OCI-LY7 (cell line): Measurements from ENCODE around the gene FAXC. TPM values are rescaled to one million over a fixed set of nuclear protein-coding genes. Genes with fewer than 3 reads are reported as not detected.

ENCODE experiments used
- BruUV-seq: library from RNA; stranded (reverse); fragments of 400-500 nt; replicated peaks from 2 replicates; lab custom pipeline; 2021; lab: Mats Ljungman, UMichigan
- CTCF ChIA-PET: fragments of 300-600 bp; sonication (Branson Sonifier 250); formaldehyde crosslinking; loops from one replicate; lab custom pipeline; 2022; ENCODE audit warnings: antibody characterized with exemption; ENCODE audit not compliant: unreplicated experiment; lab: Charles Lee
- POLR2A ChIA-PET: fragments of 300-600 bp; sonication (Branson Sonifier 250); formaldehyde crosslinking; loops from one replicate; lab custom pipeline; 2022; ENCODE audit warnings: antibody characterized with exemption; lab: Charles Lee
- DNase-seq: peaks from one replicate; pipeline ENCODE4 v3.0.0-alpha.2; 2015; ENCODE audit warnings: low spot score
- H2AFZ ChIP-seq: fragments of 200-600 bp; sonication (generic), shearing (Covaris generic); 2 replicates; pipeline ENCODE4 v1.6.1; 2014; ENCODE audit warnings: mild to moderate bottlenecking, antibody characterized with exemption, low read length, moderate library complexity
- H3K27ac ChIP-seq: fragments of 200-600 bp; sonication (generic); 2 replicates; pipeline ENCODE4 v1.5.1; 2014; ENCODE audit warnings: mixed run types, low read depth, mild to moderate bottlenecking, moderate library complexity, low read length, inconsistent platforms; ENCODE audit not compliant: poor library complexity, severe bottlenecking
- H3K36me3 ChIP-seq: fragments of 200-600 bp; sonication (generic); 2 replicates; pipeline ENCODE4 v1.6.1; 2014; ENCODE audit warnings: mild to moderate bottlenecking, antibody characterized with exemption, low read length, moderate library complexity, mixed read lengths; ENCODE audit not compliant: insufficient read depth
- H3K4me1 ChIP-seq: fragments of 200-600 bp; sonication (generic); 2 replicates; pipeline ENCODE4 v1.5.1; 2014; ENCODE audit warnings: mild to moderate bottlenecking, low read length; ENCODE audit not compliant: insufficient read depth, poor library complexity, severe bottlenecking
- H3K4me2 ChIP-seq: fragments of 200-600 bp; sonication (generic); 2 replicates; pipeline ENCODE4 v1.6.1; 2014; ENCODE audit warnings: mild to moderate bottlenecking, low read length
- H3K4me3 ChIP-seq: fragments of 200-600 bp; sonication (generic); 2 replicates; pipeline ENCODE4 v1.5.1; 2014; ENCODE audit warnings: mild to moderate bottlenecking, low read depth, low read length; ENCODE audit not compliant: poor library complexity, severe bottlenecking
- H3K79me2 ChIP-seq: fragments of 200-600 bp; sonication (generic); 2 replicates; pipeline ENCODE4 v1.6.1; 2016; ENCODE audit warnings: low read depth, mild to moderate bottlenecking, low read length, moderate library complexity, mixed read lengths; ENCODE audit not compliant: insufficient read depth
- H3K9me2 ChIP-seq: fragments of 200-600 bp; sonication (generic); 2 replicates; pipeline ENCODE4 v1.6.1; 2016; ENCODE audit warnings: mild to moderate bottlenecking, low read length, mixed read lengths; ENCODE audit not compliant: insufficient read depth
- H3K9me3 ChIP-seq: fragments of 200-600 bp; sonication (generic); 2 replicates; pipeline ENCODE4 v1.6.1; 2014; ENCODE audit warnings: mild to moderate bottlenecking, mixed run types, low read length, mixed read lengths
- H4K20me1 ChIP-seq: fragments of 200-600 bp; sonication (generic); 2 replicates; pipeline ENCODE4 v1.6.1; 2014; ENCODE audit warnings: mild to moderate bottlenecking, antibody characterized with exemption, low read length, moderate library complexity, mixed read lengths; ENCODE audit not compliant: insufficient read depth
- EZH2phosphoT487 ChIP-seq: fragments of 200-600 bp; sonication (generic); IDR thresholded peaks from 2 replicates; pipeline ENCODE4 v1.6.1; 2018; ENCODE audit warnings: low read depth, borderline replicate concordance, mild to moderate bottlenecking, mixed run types, antibody characterized with exemption, low read length, moderate library complexity, mixed read lengths
- intact Hi-C: fragments of 100-400 bp; cut with micrococcal nuclease; formaldehyde crosslinking; loops from one replicate; pipeline ENCODE4 v1.10.0; 2022; ENCODE audit not compliant: unreplicated experiment
- total RNA-seq, 2 experiments: library from RNA; depleted of rRNA in 1 of 2; stranded (reverse); fragments of >200 nt in 1 of 2; shearing (Covaris generic) in 1 of 2; gene quantifications; 2 replicates each; pipeline ENCODE4 v1.2.3, GENCODE V29; 2014 to 2022
- TF ChIP-seq, protein P1 (sequence below): fragments of 200-600 bp; sonication (generic); conservative IDR thresholded peaks from 2 replicates; pipeline ENCODE4 v1.5.1; 2014; ENCODE audit warnings: mild to moderate bottlenecking, antibody characterized with exemption, low read length, moderate library complexity, mixed read lengths

Gene FAXC
- total RNA-seq, 2 experiments from 2014 or later: not detected

DNA sequence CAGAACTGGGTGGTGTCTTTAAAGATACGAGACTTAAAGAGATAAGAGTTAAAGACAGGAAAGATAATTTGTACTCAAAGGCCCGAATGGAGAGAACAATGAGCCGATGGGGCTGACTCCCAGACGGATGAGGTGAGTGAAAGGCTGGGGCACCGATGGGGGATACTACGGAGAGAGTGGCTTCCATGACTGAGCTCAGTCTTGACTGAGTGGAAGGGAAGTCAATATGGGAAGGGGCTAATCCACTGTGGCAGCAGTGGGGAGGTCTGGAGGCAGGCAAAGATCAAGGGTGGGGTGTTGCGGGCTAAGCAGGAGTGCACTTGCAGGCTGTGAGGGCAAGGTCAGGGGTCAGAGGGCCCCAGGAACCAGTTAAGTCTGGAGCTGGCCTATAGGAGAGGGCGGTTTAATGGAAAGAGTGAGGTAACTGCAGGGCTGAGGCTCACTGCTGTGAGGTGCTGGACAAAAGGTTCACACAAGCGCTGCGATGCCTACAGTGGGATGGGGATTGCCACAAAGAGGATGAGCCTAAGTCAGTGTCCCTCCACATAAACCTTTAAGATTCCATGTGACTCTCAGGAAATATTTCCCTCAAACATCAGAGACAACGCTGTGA is 42.1 kb downstream of the FAXC start:
- no TSS peak for BruUV-seq
- POLR2A ChIA-PET: no interaction called here
- Histone ChIP-seq H3K9me2 (no peaks in the 10 kb centered on the region), H4K20me1 (no peaks in the 10 kb centered on the region), H3K9me3 (no peaks in the 10 kb centered on the region), H2AFZ (no peak overlapping the region), H3K4me1 (no peaks in the 10 kb centered on the region), H3K4me2 (no peak overlapping the region), H3K79me2 (no peaks in the 10 kb centered on the region), H3K27ac (no peak overlapping the region), H3K36me3 (no peaks in the 10 kb centered on the region), H3K4me3 (no peak overlapping the region)
- CTCF ChIA-PET: no interaction called here
- TF ChIP-seq, protein P1, sequence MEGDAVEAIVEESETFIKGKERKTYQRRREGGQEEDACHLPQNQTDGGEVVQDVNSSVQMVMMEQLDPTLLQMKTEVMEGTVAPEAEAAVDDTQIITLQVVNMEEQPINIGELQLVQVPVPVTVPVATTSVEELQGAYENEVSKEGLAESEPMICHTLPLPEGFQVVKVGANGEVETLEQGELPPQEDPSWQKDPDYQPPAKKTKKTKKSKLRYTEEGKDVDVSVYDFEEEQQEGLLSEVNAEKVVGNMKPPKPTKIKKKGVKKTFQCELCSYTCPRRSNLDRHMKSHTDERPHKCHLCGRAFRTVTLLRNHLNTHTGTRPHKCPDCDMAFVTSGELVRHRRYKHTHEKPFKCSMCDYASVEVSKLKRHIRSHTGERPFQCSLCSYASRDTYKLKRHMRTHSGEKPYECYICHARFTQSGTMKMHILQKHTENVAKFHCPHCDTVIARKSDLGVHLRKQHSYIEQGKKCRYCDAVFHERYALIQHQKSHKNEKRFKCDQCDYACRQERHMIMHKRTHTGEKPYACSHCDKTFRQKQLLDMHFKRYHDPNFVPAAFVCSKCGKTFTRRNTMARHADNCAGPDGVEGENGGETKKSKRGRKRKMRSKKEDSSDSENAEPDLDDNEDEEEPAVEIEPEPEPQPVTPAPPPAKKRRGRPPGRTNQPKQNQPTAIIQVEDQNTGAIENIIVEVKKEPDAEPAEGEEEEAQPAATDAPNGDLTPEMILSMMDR: no peak
- no peak for TF ChIP-seq EZH2phosphoT487
- intact Hi-C loops: no loop called here
- DNase-seq: no peak

DNA sequence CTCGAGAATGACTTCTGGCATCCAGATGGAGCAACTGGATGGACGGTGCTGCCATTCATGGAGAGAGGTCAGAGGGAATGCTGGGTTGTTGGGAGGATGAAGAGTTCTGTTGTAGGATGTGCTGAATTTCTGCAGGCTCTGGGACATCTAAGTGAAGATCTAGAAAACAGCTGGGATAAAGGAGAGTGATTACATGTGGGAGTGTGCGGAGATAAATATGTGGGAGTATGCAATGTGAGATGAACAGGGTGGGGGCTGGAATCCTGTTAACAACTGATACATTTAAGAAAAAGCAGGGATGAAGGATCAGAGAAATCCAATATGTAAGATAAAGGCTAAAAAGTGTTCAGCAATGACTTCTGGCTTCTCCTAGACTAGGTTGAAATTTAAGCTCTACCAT is 43.1 kb downstream of the FAXC start:
- intact Hi-C loops: no loop called here
- BruUV-seq: no TSS peak
- H3K9me3 ChIP-seq: no peaks in the 10 kb centered on the region

More for the DNA sequence above, 43.1 kb downstream of the FAXC start:
- no peaks in the 10 kb centered on the region for H3K36me3 ChIP-seq
- H3K4me1 ChIP-seq: no peaks in the 10 kb centered on the region
- ChIA-PET CTCF (no interaction called here), POLR2A (interaction anchor here (0.5 kb wide), 1 partner anchor 64 kb away, joined by 4 read pairs; no protein-coding TSS in a partner anchor)
- no peaks in the 10 kb centered on the region for H4K20me1 ChIP-seq
- H3K27ac ChIP-seq: no peak overlapping the region
- DNase-seq: no peak
- no peaks in the 10 kb centered on the region for H3K79me2 ChIP-seq
- no peaks in the 10 kb centered on the region for H3K9me2 ChIP-seq
- H3K4me2 ChIP-seq: no peak overlapping the region
- TF ChIP-seq, protein P1: no peak
- TF ChIP-seq EZH2phosphoT487: no peak
- H3K4me3 ChIP-seq: no peak overlapping the region
- H2AFZ ChIP-seq: no peak overlapping the region
